Measurements from ENCODE around the gene GLB1L3.

GRCh38 chr11:134257101-134257500, 19.1 kb upstream of the GLB1L3 start:
- TF ChIP-seq EZH2 (IDR thresholded peaks at IDR 0.05; ENCODE audit: borderline replicate concordance) (no peak), CTCF (IDR thresholded peaks at IDR 0.05; ENCODE audit: poor library complexity) (no peak), EZH2phosphoT487 (IDR thresholded peaks at IDR 0.05; ENCODE audit: low read depth, severe bottlenecking, unreplicated experiment) (no peak)

All from hepatocyte (in vitro differentiated cells).